HepG2 (cell line): Measurements from ENCODE around the gene VASN. TPM values are rescaled to one million over a fixed set of nuclear protein-coding genes. Genes with fewer than 3 reads are reported as not detected.

ENCODE experiments used
- CC2D1A ChIP-seq: sonication (generic); formaldehyde crosslinking; IDR thresholded peaks from 2 replicates; pipeline ENCODE4 v1.8.1; 2023; ENCODE audit warnings: mild to moderate bottlenecking, missing genetic modification reagents
- ETS1 ChIP-seq: sonication (generic); formaldehyde crosslinking; IDR thresholded peaks from 2 replicates; pipeline ENCODE4 v1.4.0; 2020; ENCODE audit warnings: missing genetic modification reagents
- HMG20B ChIP-seq: conservative IDR thresholded peaks from 2 replicates; pipeline ENCODE4 v1.6.1; 2016; ENCODE audit warnings: missing genetic modification reagents, missing compliant biosample characterization
- HNRNPH1 ChIP-seq: fragments of 200-400 bp; formaldehyde crosslinking; optimal IDR thresholded peaks from 2 replicates; pipeline ENCODE3; 2017; ENCODE audit warnings: mild to moderate bottlenecking, low read depth, low read length
- KLF13 ChIP-seq: sonication (generic); formaldehyde crosslinking; IDR thresholded peaks from 2 replicates; pipeline ENCODE4 v1.4.0; 2020; ENCODE audit warnings: mild to moderate bottlenecking, missing genetic modification reagents
- MAFF ChIP-seq: IDR thresholded peaks from 2 replicates; pipeline ENCODE4 v1.6.1; 2011; ENCODE audit warnings: low read depth, low read length, improper control_type of control experiment
- MIXL1 ChIP-seq: IDR thresholded peaks from 2 replicates; pipeline ENCODE4 v1.6.1; 2016
- MXD3 ChIP-seq: IDR thresholded peaks from 2 replicates; pipeline ENCODE4 v1.6.1; 2016; ENCODE audit warnings: mild to moderate bottlenecking, missing biosample characterization, missing genetic modification reagents
- PHF5A ChIP-seq: IDR thresholded peaks from one replicate; pipeline ENCODE4 v1.6.1; 2018; ENCODE audit warnings: low read depth, missing genetic modification reagents; ENCODE audit not compliant: unreplicated experiment
- TFAP4 ChIP-seq: sonication (generic); IDR thresholded peaks from 2 replicates; pipeline ENCODE4 v1.6.1; 2016; ENCODE audit warnings: low read depth, borderline replicate concordance
- THAP8 ChIP-seq: sonication (generic); formaldehyde crosslinking; IDR thresholded peaks from 2 replicates; pipeline ENCODE4 v1.5.1; 2020; ENCODE audit warnings: missing genetic modification reagents, mild to moderate bottlenecking, borderline replicate concordance
- ZFP62 ChIP-seq: sonication (generic); formaldehyde crosslinking; IDR thresholded peaks from 2 replicates; pipeline ENCODE4 v1.4.0; 2020; ENCODE audit warnings: missing genetic modification reagents
- ZNF318 ChIP-seq: sonication (generic); formaldehyde crosslinking; IDR thresholded peaks from 2 replicates; pipeline ENCODE4 v1.4.0; 2020; ENCODE audit warnings: mild to moderate bottlenecking, missing genetic modification reagents
- ZNF329 ChIP-seq: sonication (generic); formaldehyde crosslinking; IDR thresholded peaks from 2 replicates; pipeline ENCODE4 v1.9.0; 2021; ENCODE audit warnings: low read depth, mild to moderate bottlenecking, missing genetic modification reagents
- ZNF337 ChIP-seq: sonication (generic); formaldehyde crosslinking; IDR thresholded peaks from 2 replicates; pipeline ENCODE4 v1.5.1; 2020; ENCODE audit warnings: missing genetic modification reagents, low read depth, mild to moderate bottlenecking, borderline replicate concordance
- ZNF33B ChIP-seq: sonication (generic); formaldehyde crosslinking; IDR thresholded peaks from 2 replicates; pipeline ENCODE4 v1.5.1; 2020; ENCODE audit warnings: mild to moderate bottlenecking, missing genetic modification reagents
- polyA plus RNA-seq, 8 experiments: library from polyadenylated mRNA; depleted of rRNA in 3 of 8; stranded (reverse) in 7 of 8; unstranded in 1 of 8; fragments of >200 nt; fragmentation: Illumina TruSeq in 4 of 8; extraction: Trizol in 4 of 8; gene quantifications; 2 replicates each; pipeline versions ENCODE4 v1.2.1 to v1.2.3, GENCODE V29; 2011 to 2016; ENCODE audit warnings: low read depth in 4 of 8, missing spikeins in 1 of 8, mixed read lengths in 1 of 8; ENCODE audit not compliant: insufficient read depth in 1 of 8
- total RNA-seq, 5 experiments: library from RNA; depleted of rRNA; stranded (reverse); fragments of >200 nt; fragmentation: Illumina TruSeq; extraction: Trizol; gene quantifications; 2 replicates each; pipeline ENCODE4 v1.2.3, GENCODE V29; 2016; ENCODE audit warnings: low read depth in 1 of 5

Gene VASN
- total and polyA plus RNA-seq, 2 of the 13 experiments (the other 11 are each of a cell fraction or from before 2014, with no cell fraction given): 8.4 to 18.2 TPM

- TF ChIP-seq ETS1 (CRISPR knock-in tag): no peak
- TF ChIP-seq ZNF33B (CRISPR knock-in tag): no peak
- TF ChIP-seq ZNF329 (CRISPR knock-in tag): no peak
- TF ChIP-seq CC2D1A: 0 out of 2 replicates have a peak, but pooled peaks have one; percentile 76
- TF ChIP-seq ZNF318: no peak
- no peak for TF ChIP-seq HMG20B (CRISPR knock-in tag)
- TF ChIP-seq ZNF337 (CRISPR knock-in tag): no peak
- peak; percentile 51; the same call in 1 of the 2 replicates for TF ChIP-seq MIXL1 (CRISPR knock-in tag)
- TF ChIP-seq THAP8: no peak
- no peak for TF ChIP-seq MAFF
- TF ChIP-seq HNRNPH1: no peak
- no peak for TF ChIP-seq MXD3 (CRISPR knock-in tag)
- TF ChIP-seq ZFP62 (CRISPR knock-in tag): no peak
- no peak for TF ChIP-seq KLF13
- no peak for TF ChIP-seq TFAP4
- peak; percentile 71 for TF ChIP-seq PHF5A
These were observed 43.4 kb upstream of the VASN start (continued) for GRCh38 chr16:4328046-4328781.
